GM21737 (cell line): ENCODE data around the gene CCDC137.

Experiments used
- ATAC-seq: cut with Tn5 transposase; IDR thresholded peaks from one replicate; pipeline ENCODE4 v1.9.1; 2021; ENCODE audit warnings: mild to moderate bottlenecking, moderate library complexity; ENCODE audit not compliant: unreplicated experiment

Gene CCDC137

GRCh38 chr17:81682565-81683207 lies 16.1 kb downstream of the CCDC137 start:
- no peak for ATAC-seq

- peak; percentile 25 for ATAC-seq
Observed at GRCh38 chr17:81683208-81683583, 16.7 kb downstream of the CCDC137 start.

- ATAC-seq = peak; percentile 88
Observed at GRCh38 chr17:81683584-81684441, 17.3 kb downstream of the CCDC137 start, which contains the start of the genes ARL16 and HGS. ARL16 (minus strand) TSS chr17:81683797; CDS start chr17:81683753, 44 bp downstream. HGS (plus strand) TSS chr17:81684011; CDS start chr17:81684067, 56 bp downstream.

- ATAC-seq = no peak
Observed at GRCh38 chr17:81684442-81684911, 17.9 kb downstream of the CCDC137 start.

GRCh38 chr17:81685108-81685507 lies 18.6 kb downstream of the CCDC137 start:
- ATAC-seq = no peak

GRCh38 chr17:81686614-81687013 lies 20.1 kb downstream of the CCDC137 start:
- ATAC-seq = no peak

GRCh38 chr17:81687770-81688541 lies 21.4 kb downstream of the CCDC137 start:
- no peak for ATAC-seq

GRCh38 chr17:81688616-81689015 lies 22.1 kb downstream of the CCDC137 start:
- no peak for ATAC-seq

- no peak for ATAC-seq
Observed at GRCh38 chr17:81690066-81690465, 23.5 kb downstream of the CCDC137 start.

GRCh38 chr17:81690549-81690948 lies 24.0 kb downstream of the CCDC137 start:
- ATAC-seq = no peak

GRCh38 chr17:81691196-81691595 lies 24.7 kb downstream of the CCDC137 start:
- ATAC-seq = no peak

- ATAC-seq = no peak
Observed at GRCh38 chr17:81691608-81692007, 25.1 kb downstream of the CCDC137 start.

GRCh38 chr17:81693509-81694210 lies 27.1 kb downstream of the CCDC137 start:
- no peak for ATAC-seq

GRCh38 chr17:81694810-81695209 lies 28.3 kb downstream of the CCDC137 start:
- ATAC-seq = no peak

- no peak for ATAC-seq
Observed at GRCh38 chr17:81695211-81695610, 28.7 kb downstream of the CCDC137 start.

- ATAC-seq = no peak
Observed at GRCh38 chr17:81695801-81696200, 29.3 kb downstream of the CCDC137 start.

- ATAC-seq = no peak
Observed at GRCh38 chr17:81696218-81696941, 29.8 kb downstream of the CCDC137 start.

- no peak for ATAC-seq
Observed at GRCh38 chr17:81697261-81698044, 30.9 kb downstream of the CCDC137 start.
